NCI-H2029 treated with DMSO at 0.1 percent for 48 hours (cell line): ENCODE measurements around the gene C6orf132.
"Not testable (repeated sequence)": the region's sequence is repeated elsewhere in the genome, so short reads cannot be mapped to it uniquely, and the experiment has no call there.

Source experiments
- DNase-seq: peaks from one replicate; lab custom pipeline; 2025; lab: John Stamatoyannopoulos, UW

Gene C6orf132

GRCh38 chr6:42159431-42160024 lies 17.1 kb upstream of the C6orf132 start:
- no peak for DNase-seq

- DNase-seq: no peak
Observed at GRCh38 chr6:42158631-42159030, 16.2 kb upstream of the C6orf132 start.

- no peak for DNase-seq
Observed at GRCh38 chr6:42158011-42158410, 15.6 kb upstream of the C6orf132 start.

GRCh38 chr6:42156638-42157037 lies 14.2 kb upstream of the C6orf132 start:
- DNase-seq: no peak

GRCh38 chr6:42155293-42155692 lies 12.9 kb upstream of the C6orf132 start:
- no peak for DNase-seq

- no peak for DNase-seq
Observed at GRCh38 chr6:42154461-42155209, 12.2 kb upstream of the C6orf132 start.

- DNase-seq: no peak
Observed at GRCh38 chr6:42153921-42154320, 11.5 kb upstream of the C6orf132 start.

GRCh38 chr6:42152528-42153213 lies 10.3 kb upstream of the C6orf132 start:
- not testable (repeated sequence) for DNase-seq

- DNase-seq: no peak
Observed at GRCh38 chr6:42152024-42152423, 9.6 kb upstream of the C6orf132 start.

- DNase-seq: no peak
Observed at GRCh38 chr6:42150254-42150653, 7.8 kb upstream of the C6orf132 start.

- DNase-seq: no peak
Observed at GRCh38 chr6:42148058-42148457, 5.6 kb upstream of the C6orf132 start.

- DNase-seq: no peak
Observed at GRCh38 chr6:42147138-42147562, 4.7 kb upstream of the C6orf132 start.

- DNase-seq: no peak
Observed at GRCh38 chr6:42141603-42142117, 760 bp downstream of the C6orf132 start.

- no peak for DNase-seq
Observed at GRCh38 chr6:42140756-42141602, 1.4 kb downstream of the C6orf132 start.

GRCh38 chr6:42140032-42140431 lies 2.4 kb downstream of the C6orf132 start:
- no peak for DNase-seq

- DNase-seq: peak; percentile 55
Observed at GRCh38 chr6:42138630-42139619, 3.5 kb downstream of the C6orf132 start.

GRCh38 chr6:42138190-42138589 lies 4.2 kb downstream of the C6orf132 start:
- no peak for DNase-seq

- DNase-seq: no peak
Observed at GRCh38 chr6:42137194-42137753, 5.1 kb downstream of the C6orf132 start.

- DNase-seq: no peak
Observed at GRCh38 chr6:42136508-42137193, 5.8 kb downstream of the C6orf132 start.

- no peak for DNase-seq
Observed at GRCh38 chr6:42135722-42136121, 6.7 kb downstream of the C6orf132 start.
